H1 (cell line): ENCODE results near the gene TRIM49.
"Not testable (repeated sequence)": the region's sequence is repeated elsewhere in the genome, so short reads cannot be mapped to it uniquely, and the experiment has no call there.

ENCODE experiments used
- CBX5 ChIP-seq: fragments of 300-800, 300-1000 bp; sonication (generic); IDR thresholded peaks from 2 replicates; pipeline ENCODE4 v1.7.1; 2016; ENCODE audit warnings: antibody characterized with exemption, low read length, low read depth
- CHD2 ChIP-seq: IDR thresholded peaks from 2 replicates; pipeline ENCODE4 v1.6.1; 2012; ENCODE audit warnings: low read length, improper control_type of control experiment
- EZH2 ChIP-seq: fragments of 200-600 bp; sonication (generic); IDR thresholded peaks from 2 replicates; pipeline ENCODE4 v1.7.1; 2012; ENCODE audit warnings: low read depth, mild to moderate bottlenecking, moderate library complexity, low read length, inconsistent platforms; ENCODE audit not compliant: severe bottlenecking
- MAFK ChIP-seq: IDR thresholded peaks from 2 replicates; pipeline ENCODE4 v1.6.1; 2012; ENCODE audit warnings: low read depth, mild to moderate bottlenecking, improper control_type of control experiment, low read length
- POLR2AphosphoS5 ChIP-seq: IDR thresholded peaks from 2 replicates; pipeline ENCODE4 v1.6.1; 2011; ENCODE audit warnings: low read depth, low read length
- RFX5 ChIP-seq: IDR thresholded peaks from 2 replicates; pipeline ENCODE4 v1.6.1; 2011; ENCODE audit warnings: low read depth, low read length, improper control_type of control experiment, borderline replicate concordance
- SIN3A ChIP-seq, 2 experiments: IDR thresholded peaks in 1 of 2; conservative IDR thresholded peaks in 1 of 2; 2 replicates each; pipeline ENCODE4 v1.6.1; 2011 to 2012; ENCODE audit warnings: low read length in 2 of 2, improper control_type of control experiment in 1 of 2, low read depth in 1 of 2, mild to moderate bottlenecking in 1 of 2
- YY1 ChIP-seq: IDR thresholded peaks from 2 replicates; pipeline ENCODE4 v1.6.1; 2011; ENCODE audit warnings: low read depth, mild to moderate bottlenecking, low read length
- ZNF274 ChIP-seq: IDR thresholded peaks from 2 replicates; pipeline ENCODE4 v1.7.0; 2012; ENCODE audit warnings: low read length, borderline replicate concordance; ENCODE audit errors: extremely low read depth
- TF ChIP-seq, protein P1 (sequence below), 3 experiments: IDR thresholded peaks; 1 replicate in 2 of 3; 2 replicates in 1 of 3; pipeline versions ENCODE4 v1.5.1 to v1.6.1; 2011; ENCODE audit warnings: low read length in 3 of 3, mild to moderate bottlenecking in 3 of 3, inconsistent platforms in 2 of 3, low read depth in 1 of 3, moderate library complexity in 1 of 3; ENCODE audit not compliant: insufficient read depth in 1 of 3; ENCODE audit errors: control extremely low read depth in 1 of 3
- TF ChIP-seq, protein P2 (sequence below): IDR thresholded peaks from 2 replicates; pipeline ENCODE4 v1.6.1; 2012; ENCODE audit warnings: inconsistent platforms
- TF ChIP-seq, protein P3 (sequence below): IDR thresholded peaks from 2 replicates; pipeline ENCODE4 v1.6.1; 2012; ENCODE audit warnings: inconsistent platforms

DNA sequence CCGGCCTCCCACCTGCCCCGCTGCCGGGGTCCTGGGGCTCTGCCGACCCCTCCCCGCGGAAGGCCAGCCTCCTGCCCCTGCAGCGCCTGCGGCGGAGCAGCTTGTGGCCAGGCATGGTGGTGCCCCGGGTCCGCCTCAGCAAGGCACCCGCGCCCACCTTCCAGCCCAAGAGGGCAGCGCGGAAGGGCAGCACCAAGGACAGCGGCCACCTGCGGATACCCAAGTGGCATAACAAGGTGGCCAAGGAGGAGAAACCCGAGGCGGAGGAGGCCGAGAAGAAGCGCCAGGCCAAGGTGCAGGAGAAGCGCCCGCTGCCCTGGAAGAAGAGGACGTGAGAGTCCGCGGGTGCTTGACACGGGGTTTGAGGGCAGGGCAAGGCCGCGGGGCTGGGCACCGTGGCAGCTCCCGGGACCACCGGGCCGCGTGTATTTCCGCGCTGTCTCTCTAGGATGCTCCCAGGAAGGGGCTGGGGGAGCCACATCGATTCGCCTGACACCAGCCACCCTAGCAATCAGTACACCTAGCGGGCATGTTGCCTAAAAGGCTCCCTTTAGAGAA is 20.8 kb downstream of the TRIM49 start:
- not testable (repeated sequence) for TF ChIP-seq CBX5; ZNF274; MAFK; POLR2AphosphoS5; YY1; EZH2; RFX5; SIN3A (conservative IDR thresholded peaks at IDR 0.05 in 1 of 2, IDR thresholded peaks at IDR 0.05 in 1 of 2; ENCODE audit: low read depth in 1 of 2, low read length in 2 of 2); CHD2
- TF ChIP-seq, protein P1, sequence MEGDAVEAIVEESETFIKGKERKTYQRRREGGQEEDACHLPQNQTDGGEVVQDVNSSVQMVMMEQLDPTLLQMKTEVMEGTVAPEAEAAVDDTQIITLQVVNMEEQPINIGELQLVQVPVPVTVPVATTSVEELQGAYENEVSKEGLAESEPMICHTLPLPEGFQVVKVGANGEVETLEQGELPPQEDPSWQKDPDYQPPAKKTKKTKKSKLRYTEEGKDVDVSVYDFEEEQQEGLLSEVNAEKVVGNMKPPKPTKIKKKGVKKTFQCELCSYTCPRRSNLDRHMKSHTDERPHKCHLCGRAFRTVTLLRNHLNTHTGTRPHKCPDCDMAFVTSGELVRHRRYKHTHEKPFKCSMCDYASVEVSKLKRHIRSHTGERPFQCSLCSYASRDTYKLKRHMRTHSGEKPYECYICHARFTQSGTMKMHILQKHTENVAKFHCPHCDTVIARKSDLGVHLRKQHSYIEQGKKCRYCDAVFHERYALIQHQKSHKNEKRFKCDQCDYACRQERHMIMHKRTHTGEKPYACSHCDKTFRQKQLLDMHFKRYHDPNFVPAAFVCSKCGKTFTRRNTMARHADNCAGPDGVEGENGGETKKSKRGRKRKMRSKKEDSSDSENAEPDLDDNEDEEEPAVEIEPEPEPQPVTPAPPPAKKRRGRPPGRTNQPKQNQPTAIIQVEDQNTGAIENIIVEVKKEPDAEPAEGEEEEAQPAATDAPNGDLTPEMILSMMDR (IDR thresholded peaks at IDR 0.05; ENCODE audit: control extremely low read depth in 1 of 3, insufficient read depth in 1 of 3, low read depth in 1 of 3, low read length in 3 of 3): not testable (repeated sequence)
- TF ChIP-seq, protein P2, sequence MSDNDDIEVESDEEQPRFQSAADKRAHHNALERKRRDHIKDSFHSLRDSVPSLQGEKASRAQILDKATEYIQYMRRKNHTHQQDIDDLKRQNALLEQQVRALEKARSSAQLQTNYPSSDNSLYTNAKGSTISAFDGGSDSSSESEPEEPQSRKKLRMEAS: not testable (repeated sequence)
- TF ChIP-seq, protein P3, sequence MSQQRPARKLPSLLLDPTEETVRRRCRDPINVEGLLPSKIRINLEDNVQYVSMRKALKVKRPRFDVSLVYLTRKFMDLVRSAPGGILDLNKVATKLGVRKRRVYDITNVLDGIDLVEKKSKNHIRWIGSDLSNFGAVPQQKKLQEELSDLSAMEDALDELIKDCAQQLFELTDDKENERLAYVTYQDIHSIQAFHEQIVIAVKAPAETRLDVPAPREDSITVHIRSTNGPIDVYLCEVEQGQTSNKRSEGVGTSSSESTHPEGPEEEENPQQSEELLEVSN: not testable (repeated sequence)
